Neural cell (in vitro differentiated cells): ENCODE data around the gene MIEF1. TPM values are rescaled to one million over a fixed set of nuclear protein-coding genes. Genes with fewer than 3 reads are reported as not detected.

Experiments
- H2AFZ ChIP-seq: fragments of 200-600, 300-800 bp; sonication (generic), shearing (Covaris generic); 2 replicates; pipeline ENCODE4 v1.6.0; 2014; ENCODE audit warnings: low read depth, mild to moderate bottlenecking, antibody characterized with exemption, low read length, moderate library complexity
- H3F3A ChIP-seq: fragments of 200-600 bp; shearing (Covaris generic); 2 replicates; pipeline ENCODE4 v1.6.1; 2016; ENCODE audit warnings: mild to moderate bottlenecking, moderate library complexity, mixed read lengths, antibody characterized with exemption, low read length; ENCODE audit not compliant: insufficient read depth, poor library complexity, severe bottlenecking
- H3K27ac ChIP-seq: fragments of 200-600, 300-800 bp; sonication (generic), shearing (Covaris generic); 2 replicates; pipeline ENCODE4 v1.5.1; 2014; ENCODE audit warnings: mild to moderate bottlenecking, low read length, moderate library complexity
- H3K27me3 ChIP-seq: fragments of 300-800, 200-600 bp; sonication (generic), shearing (Covaris generic); 2 replicates; pipeline ENCODE4 v1.6.0; 2014; ENCODE audit warnings: mild to moderate bottlenecking, low read depth, low read length, moderate library complexity; ENCODE audit not compliant: insufficient read depth
- H3K36me3 ChIP-seq: fragments of 300-800, 200-600 bp; sonication (generic), shearing (Covaris generic); 2 replicates; pipeline ENCODE4 v1.5.1; 2014; ENCODE audit warnings: mild to moderate bottlenecking, antibody characterized with exemption, low read length, moderate library complexity; ENCODE audit not compliant: insufficient read depth
- H3K4me2 ChIP-seq: fragments of 300-800, 200-600 bp; sonication (generic), shearing (Covaris generic); 2 replicates; pipeline ENCODE4 v1.6.0; 2014; ENCODE audit warnings: mild to moderate bottlenecking, low read length
- H3K4me3 ChIP-seq: fragments of 300-800, 200-600 bp; sonication (generic), shearing (Covaris generic); 2 replicates; pipeline ENCODE4 v1.5.1; 2014; ENCODE audit warnings: mild to moderate bottlenecking, low read length, moderate library complexity
- H3K79me2 ChIP-seq: fragments of 200-600 bp; shearing (Covaris generic); replicated peaks from 2 replicates; pipeline ENCODE4 v1.6.0; 2014; ENCODE audit warnings: mild to moderate bottlenecking, low read length, moderate library complexity; ENCODE audit not compliant: insufficient read depth
- H3K9ac ChIP-seq: fragments of 300-800, 200-600 bp; sonication (generic), shearing (Covaris generic); 2 replicates; pipeline ENCODE4 v1.6.1; 2016; ENCODE audit warnings: mild to moderate bottlenecking, low read length, mixed read lengths
- H3K9me2 ChIP-seq: fragments of 200-600 bp; shearing (Covaris generic); 2 replicates; pipeline ENCODE4 v1.6.1; 2016; ENCODE audit warnings: mild to moderate bottlenecking, low read length, mixed read lengths; ENCODE audit not compliant: insufficient read depth
- H3K9me3 ChIP-seq: fragments of 200-600, 300-800 bp; sonication (generic), shearing (Covaris generic); 2 replicates; pipeline ENCODE4 v1.6.1; 2016; ENCODE audit warnings: mild to moderate bottlenecking, mixed run types, low read length, moderate library complexity, mixed read lengths
- H4K20me1 ChIP-seq: fragments of 200-600 bp; shearing (Covaris generic); 2 replicates; pipeline ENCODE4 v1.6.1; 2016; ENCODE audit warnings: mild to moderate bottlenecking, mixed run types; ENCODE audit not compliant: insufficient read depth
- EP300 ChIP-seq: fragments of 450-650 bp; conservative IDR thresholded peaks from 2 replicates; pipeline ENCODE4 v1.6.1; 2014; ENCODE audit warnings: antibody characterized with exemption, mild to moderate bottlenecking, moderate library complexity; ENCODE audit not compliant: poor library complexity, severe bottlenecking
- EZH2 ChIP-seq: fragments of 200-600, 300-800 bp; shearing (Covaris generic), sonication (generic); IDR thresholded peaks from 2 replicates; pipeline ENCODE4 v1.6.1; 2014; ENCODE audit warnings: antibody characterized with exemption, low read length, borderline replicate concordance, mild to moderate bottlenecking; ENCODE audit not compliant: insufficient read depth, poor library complexity, severe bottlenecking
- MXI1 ChIP-seq: fragments of 450-650 bp; conservative IDR thresholded peaks from 2 replicates; pipeline ENCODE4 v1.6.1; 2014; ENCODE audit warnings: antibody characterized with exemption, mild to moderate bottlenecking; ENCODE audit not compliant: poor library complexity, severe bottlenecking
- POLR2AphosphoS5 ChIP-seq: IDR thresholded peaks from 2 replicates; pipeline ENCODE4 v1.6.1; 2012
- RAD21 ChIP-seq: fragments of 450-650 bp; conservative IDR thresholded peaks from 2 replicates; pipeline ENCODE4 v1.6.1; 2014; ENCODE audit warnings: antibody characterized with exemption, mild to moderate bottlenecking, moderate library complexity
- SMC3 ChIP-seq: fragments of 450-650 bp; conservative IDR thresholded peaks from 2 replicates; pipeline ENCODE4 v1.6.1; 2014; ENCODE audit warnings: antibody characterized with exemption, mild to moderate bottlenecking, moderate library complexity; ENCODE audit not compliant: poor library complexity
- TAF1 ChIP-seq: IDR thresholded peaks from 2 replicates; pipeline ENCODE4 v1.6.1; 2012; ENCODE audit warnings: low read depth
- polyA plus RNA-seq: library from polyadenylated mRNA; depleted of rRNA; stranded (reverse); fragments of >200 nt; gene quantifications from 2 replicates; pipeline ENCODE4 v1.2.3, GENCODE V29; 2014
- TF ChIP-seq, protein P1 (sequence below): IDR thresholded peaks from 2 replicates; pipeline ENCODE4 v1.6.1; 2012; ENCODE audit warnings: borderline replicate concordance
- TF ChIP-seq, protein P2 (sequence below): fragments of 450-650 bp; IDR thresholded peaks from 2 replicates; pipeline ENCODE4 v1.5.1; 2014; ENCODE audit warnings: antibody characterized with exemption, mild to moderate bottlenecking, moderate library complexity; ENCODE audit not compliant: poor library complexity, severe bottlenecking

Gene MIEF1
- polyA plus RNA-seq, 1 donor from 2014 or later = 19.8 TPM

GRCh38 chr22:39562839-39563489, 60.9 kb downstream of the MIEF1 start:
- no peaks in the 10 kb centered on the region for H3K9me2 ChIP-seq
- no peak for TF ChIP-seq MXI1
- no peak for TF ChIP-seq EZH2
- no peak for TF ChIP-seq SMC3
- TF ChIP-seq, protein P1, sequence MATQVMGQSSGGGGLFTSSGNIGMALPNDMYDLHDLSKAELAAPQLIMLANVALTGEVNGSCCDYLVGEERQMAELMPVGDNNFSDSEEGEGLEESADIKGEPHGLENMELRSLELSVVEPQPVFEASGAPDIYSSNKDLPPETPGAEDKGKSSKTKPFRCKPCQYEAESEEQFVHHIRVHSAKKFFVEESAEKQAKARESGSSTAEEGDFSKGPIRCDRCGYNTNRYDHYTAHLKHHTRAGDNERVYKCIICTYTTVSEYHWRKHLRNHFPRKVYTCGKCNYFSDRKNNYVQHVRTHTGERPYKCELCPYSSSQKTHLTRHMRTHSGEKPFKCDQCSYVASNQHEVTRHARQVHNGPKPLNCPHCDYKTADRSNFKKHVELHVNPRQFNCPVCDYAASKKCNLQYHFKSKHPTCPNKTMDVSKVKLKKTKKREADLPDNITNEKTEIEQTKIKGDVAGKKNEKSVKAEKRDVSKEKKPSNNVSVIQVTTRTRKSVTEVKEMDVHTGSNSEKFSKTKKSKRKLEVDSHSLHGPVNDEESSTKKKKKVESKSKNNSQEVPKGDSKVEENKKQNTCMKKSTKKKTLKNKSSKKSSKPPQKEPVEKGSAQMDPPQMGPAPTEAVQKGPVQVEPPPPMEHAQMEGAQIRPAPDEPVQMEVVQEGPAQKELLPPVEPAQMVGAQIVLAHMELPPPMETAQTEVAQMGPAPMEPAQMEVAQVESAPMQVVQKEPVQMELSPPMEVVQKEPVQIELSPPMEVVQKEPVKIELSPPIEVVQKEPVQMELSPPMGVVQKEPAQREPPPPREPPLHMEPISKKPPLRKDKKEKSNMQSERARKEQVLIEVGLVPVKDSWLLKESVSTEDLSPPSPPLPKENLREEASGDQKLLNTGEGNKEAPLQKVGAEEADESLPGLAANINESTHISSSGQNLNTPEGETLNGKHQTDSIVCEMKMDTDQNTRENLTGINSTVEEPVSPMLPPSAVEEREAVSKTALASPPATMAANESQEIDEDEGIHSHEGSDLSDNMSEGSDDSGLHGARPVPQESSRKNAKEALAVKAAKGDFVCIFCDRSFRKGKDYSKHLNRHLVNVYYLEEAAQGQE = no peak
- no peak for TF ChIP-seq POLR2AphosphoS5
- no peak for TF ChIP-seq TAF1
- TF ChIP-seq, protein P2, sequence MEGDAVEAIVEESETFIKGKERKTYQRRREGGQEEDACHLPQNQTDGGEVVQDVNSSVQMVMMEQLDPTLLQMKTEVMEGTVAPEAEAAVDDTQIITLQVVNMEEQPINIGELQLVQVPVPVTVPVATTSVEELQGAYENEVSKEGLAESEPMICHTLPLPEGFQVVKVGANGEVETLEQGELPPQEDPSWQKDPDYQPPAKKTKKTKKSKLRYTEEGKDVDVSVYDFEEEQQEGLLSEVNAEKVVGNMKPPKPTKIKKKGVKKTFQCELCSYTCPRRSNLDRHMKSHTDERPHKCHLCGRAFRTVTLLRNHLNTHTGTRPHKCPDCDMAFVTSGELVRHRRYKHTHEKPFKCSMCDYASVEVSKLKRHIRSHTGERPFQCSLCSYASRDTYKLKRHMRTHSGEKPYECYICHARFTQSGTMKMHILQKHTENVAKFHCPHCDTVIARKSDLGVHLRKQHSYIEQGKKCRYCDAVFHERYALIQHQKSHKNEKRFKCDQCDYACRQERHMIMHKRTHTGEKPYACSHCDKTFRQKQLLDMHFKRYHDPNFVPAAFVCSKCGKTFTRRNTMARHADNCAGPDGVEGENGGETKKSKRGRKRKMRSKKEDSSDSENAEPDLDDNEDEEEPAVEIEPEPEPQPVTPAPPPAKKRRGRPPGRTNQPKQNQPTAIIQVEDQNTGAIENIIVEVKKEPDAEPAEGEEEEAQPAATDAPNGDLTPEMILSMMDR = no peak
- no peak for TF ChIP-seq EP300
- TF ChIP-seq RAD21 = no peak

DNA sequence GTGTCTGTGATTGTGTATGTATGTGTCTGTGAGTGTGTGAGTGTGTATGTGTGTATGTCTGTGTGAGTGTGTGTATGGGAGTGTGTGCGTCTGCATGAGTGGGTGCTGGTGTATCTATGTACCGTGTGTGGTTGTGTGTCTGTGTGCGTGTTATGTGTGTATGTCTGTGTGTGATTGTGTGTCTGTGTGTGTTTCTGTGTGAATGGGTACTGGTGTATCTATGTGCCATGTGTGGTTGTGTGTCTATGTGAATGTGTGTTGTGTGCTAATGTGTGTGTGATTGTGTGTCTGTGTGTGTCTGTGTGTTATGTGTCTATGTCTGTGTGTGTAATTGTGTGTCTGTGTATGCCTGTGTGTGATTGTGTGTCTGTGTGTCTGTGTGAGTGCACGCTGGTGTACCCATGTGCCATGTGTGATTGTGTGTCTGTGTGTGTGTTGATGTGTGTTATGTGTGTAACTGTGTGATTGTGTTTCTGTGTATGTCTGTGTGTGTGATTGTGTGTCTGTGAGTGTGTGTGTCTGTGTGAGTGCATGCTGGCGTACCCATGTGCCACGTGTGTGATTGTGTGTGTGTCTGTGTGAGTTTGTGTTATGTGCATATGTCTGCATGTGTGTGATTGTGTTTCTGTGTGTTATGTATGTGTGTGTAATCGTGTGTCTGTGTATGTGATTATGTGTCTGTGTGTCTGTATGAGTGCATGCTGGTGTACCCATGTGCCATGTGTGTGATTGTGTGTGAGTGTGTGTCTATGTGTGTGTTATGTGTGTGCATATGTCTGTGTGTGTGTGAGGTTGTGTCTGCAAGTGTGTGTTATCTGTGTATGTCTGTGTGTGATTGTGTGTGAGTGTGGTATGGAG, 61.7 kb downstream of the MIEF1 start:
- Histone ChIP-seq H3K9me3 (no peaks in the 10 kb centered on the region), H4K20me1 (no peaks in the 10 kb centered on the region), H3K4me2 (no peak overlapping the region), H3K36me3 (no peaks in the 10 kb centered on the region), H3K27ac (no peak overlapping the region), H3K4me3 (no peak overlapping the region), H3K9me2 (no peaks in the 10 kb centered on the region), H2AFZ (no peak overlapping the region), H3F3A (no peaks in the 10 kb centered on the region), H3K79me2 (no peaks in the 10 kb centered on the region), H3K27me3 (peaks cover 17% of the 10 kb centered on the region), H3K9ac (no peak overlapping the region)
- TF ChIP-seq TAF1 = no peak
- no peak for TF ChIP-seq SMC3
- TF ChIP-seq RAD21 = no peak
- no peak for TF ChIP-seq MXI1
- no peak for TF ChIP-seq EZH2
- TF ChIP-seq, protein P2 = no peak
- TF ChIP-seq, protein P1 = no peak
- TF ChIP-seq POLR2AphosphoS5 = no peak
- TF ChIP-seq EP300 = no peak

More at GRCh38 chr22:39562839-39563489, 60.9 kb downstream of the MIEF1 start:
- no peaks in the 10 kb centered on the region for H4K20me1 ChIP-seq
- no peak overlapping the region for H3K9ac ChIP-seq
- H3K4me2 ChIP-seq = no peak overlapping the region
- H3K27me3 ChIP-seq = peaks cover 25% of the 10 kb centered on the region
- no peaks in the 10 kb centered on the region for H3F3A ChIP-seq
- H3K9me3 ChIP-seq = no peaks in the 10 kb centered on the region
- H3K4me3 ChIP-seq = no peak overlapping the region
- no peaks in the 10 kb centered on the region for H3K79me2 ChIP-seq
- no peak overlapping the region for H3K27ac ChIP-seq
- H2AFZ ChIP-seq = no peak overlapping the region
- H3K36me3 ChIP-seq = no peaks in the 10 kb centered on the region
